A172 (cell line): Measurements from ENCODE around the gene PSMB3. TPM values are rescaled to one million over a fixed set of nuclear protein-coding genes. Genes with fewer than 3 reads are reported as not detected.

Experiments
- DNase-seq: peaks from one replicate; pipeline ENCODE4 v3.0.0-alpha.2; 2015; ENCODE audit warnings: low spot score
- total RNA-seq: library from RNA; depleted of rRNA; stranded (reverse); fragments of >200 nt; shearing (Covaris generic); gene quantifications from 2 replicates; pipeline ENCODE4 v1.2.3, GENCODE V29; 2014; rRNA removed

Gene PSMB3
- total RNA-seq: 484 and 521 TPM in 2 replicates

- peak; percentile 100 for DNase-seq
Observed at GRCh38 chr17:38752308-38753070, at the start of gene PSMB3. TSS of gene PSMB3 (plus strand) at chr17:38752741. CDS start at chr17:38752827, 86 bp downstream.

GRCh38 chr17:38702916-38703741 is 49.4 kb upstream of the PSMB3 start:
- DNase-seq: no peak

GRCh38 chr17:38703742-38704605 is 48.6 kb upstream of the PSMB3 start:
- DNase-seq: no peak

- peak; percentile 68 for DNase-seq
Observed at GRCh38 chr17:38704606-38705522, 47.7 kb upstream of the PSMB3 start, which contains the start of gene MLLT6. TSS of gene MLLT6 (plus strand) at chr17:38705273. CDS start at chr17:38705633, 360 bp downstream.

GRCh38 chr17:38705523-38705802 is 47.1 kb upstream of the PSMB3 start:
- DNase-seq: no peak

- DNase-seq: no peak
Observed at GRCh38 chr17:38705803-38706504, 46.6 kb upstream of the PSMB3 start.

- no peak for DNase-seq
Observed at GRCh38 chr17:38706505-38707216, 45.9 kb upstream of the PSMB3 start.

GRCh38 chr17:38707678-38708351 is 44.7 kb upstream of the PSMB3 start:
- DNase-seq: no peak

GRCh38 chr17:38709104-38709820 is 43.3 kb upstream of the PSMB3 start:
- no peak for DNase-seq

GRCh38 chr17:38709864-38710603 is 42.5 kb upstream of the PSMB3 start:
- no peak for DNase-seq

GRCh38 chr17:38710604-38710962 is 42.0 kb upstream of the PSMB3 start:
- no peak for DNase-seq

GRCh38 chr17:38710985-38711384 is 41.6 kb upstream of the PSMB3 start:
- no peak for DNase-seq

GRCh38 chr17:38711792-38712571 is 40.6 kb upstream of the PSMB3 start:
- no peak for DNase-seq

- DNase-seq: no peak
Observed at GRCh38 chr17:38712593-38712992, 39.9 kb upstream of the PSMB3 start.

GRCh38 chr17:38713456-38714075 is 39.0 kb upstream of the PSMB3 start:
- no peak for DNase-seq

- no peak for DNase-seq
Observed at GRCh38 chr17:38715216-38715943, 37.2 kb upstream of the PSMB3 start.
